Measurements from ENCODE around the gene METTL16.

DNA sequence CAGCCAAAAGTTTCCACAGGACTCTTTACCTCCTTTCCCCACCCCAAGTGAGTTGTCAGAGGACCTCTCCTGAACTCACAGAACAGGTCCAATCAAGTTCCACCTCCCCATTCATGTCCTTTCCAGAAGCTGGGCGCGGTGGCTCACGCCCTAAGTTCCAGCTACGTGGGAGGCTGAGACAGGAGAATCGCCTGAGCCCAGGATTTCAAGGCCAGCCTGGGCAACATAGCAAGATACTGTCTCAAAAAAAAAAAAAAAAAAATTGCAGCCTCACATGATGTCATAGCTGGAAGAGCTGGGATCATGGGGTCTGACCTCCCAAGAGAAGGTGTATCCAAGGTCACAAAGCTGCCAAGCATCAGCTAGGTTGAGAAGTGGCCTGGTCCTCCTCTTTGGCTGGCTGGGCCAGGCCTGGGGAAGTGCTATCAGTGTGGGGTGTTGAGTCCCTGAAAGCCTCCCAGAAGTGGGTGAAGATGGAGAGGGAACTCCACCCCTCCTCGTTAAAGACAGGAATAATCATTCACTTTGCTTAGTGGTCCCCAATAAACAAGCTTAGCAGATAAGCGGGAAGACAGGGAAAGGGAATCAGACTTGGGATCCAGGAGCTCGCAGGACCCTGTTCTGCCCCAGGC is 105.3 kb downstream of the METTL16 start:
- TF ChIP-seq SPI1 (IDR thresholded peaks at IDR 0.05; ENCODE audit: low read depth, low read length): no peak
- TF ChIP-seq POLR2AphosphoS5 (IDR thresholded peaks at IDR 0.05; ENCODE audit: low read depth, low read length): no peak

Measured in GM12891 (cell line).